Measurements from ENCODE around the gene INPP4B. TPM values are rescaled to one million over a fixed set of nuclear protein-coding genes. Genes with fewer than 3 reads are reported as not detected.

INPP4B gene
- total RNA-seq, 1 experiment from 2014 or later: 14.3 TPM

- no peak overlapping the region for H3K9ac ChIP-seq (ENCODE audit: low read length)
- RAD21 ChIA-PET (ENCODE audit: low non-redundant PET in 1 of 2, low total read pairs in 2 of 2, uncharacterized antibody in 2 of 2, unreplicated experiment in 2 of 2): no interaction called here
- no TSS peak for BruUV-seq (replicated peaks)
Measured at GRCh38 chr4:142351958-142352357, 494.1 kb downstream of the INPP4B start.

More at GRCh38 chr4:142351958-142352357, 494.1 kb downstream of the INPP4B start:
- no peaks in the 10 kb centered on the region for H3K9me2 ChIP-seq (ENCODE audit: insufficient read depth)
- H3K4me2 ChIP-seq (ENCODE audit: low read length): no peak overlapping the region
- H2AFZ ChIP-seq (ENCODE audit: low read depth, low read length, poor library complexity, severe bottlenecking): no peak overlapping the region
- no peaks in the 10 kb centered on the region for H3K36me3 ChIP-seq (ENCODE audit: control insufficient read depth in 1 of 2, insufficient read depth in 2 of 2, low read length in 2 of 2)
- ATAC-seq (no peak), DNase-seq (ENCODE audit: low read depth, low spot score) (no peak)
- intact Hi-C loops (cut with micrococcal nuclease): loop anchor here (2.0 to 5.0 kb wide), 4 partner anchors 53 to 495 kb away; partner anchors contain the start of gene INPP4B
- TF ChIP-seq ZNF274 (IDR thresholded peaks at IDR 0.05; ENCODE audit: low read depth, low read length) (no peak), CEBPB (IDR thresholded peaks at IDR 0.05; ENCODE audit: low read depth) (no peak), ZFX (IDR thresholded peaks at IDR 0.05) (no peak), YY1 (IDR thresholded peaks at IDR 0.05; ENCODE audit: extremely low read depth, insufficient replicate concordance, low read depth, low read length) (no peak), MAX (IDR thresholded peaks at IDR 0.05) (no peak), CBX3 (IDR thresholded peaks at IDR 0.05; ENCODE audit: low read depth) (no peak), EZH2phosphoT487 (IDR thresholded peaks at IDR 0.05; ENCODE audit: borderline replicate concordance) (no peak), FOSL1 (IDR thresholded peaks at IDR 0.05; ENCODE audit: low read depth) (no peak), EGR1 (IDR thresholded peaks at IDR 0.05; ENCODE audit: low read depth) (no peak), RAD21 (IDR thresholded peaks at IDR 0.05; ENCODE audit: low read depth) (no peak), POLR2A (IDR thresholded peaks at IDR 0.05; ENCODE audit: borderline replicate concordance, extremely low read depth, insufficient read depth, insufficient read length) (no peak), SIN3A (IDR thresholded peaks at IDR 0.05; ENCODE audit: low read depth) (no peak)
- TF ChIP-seq, protein P1, sequence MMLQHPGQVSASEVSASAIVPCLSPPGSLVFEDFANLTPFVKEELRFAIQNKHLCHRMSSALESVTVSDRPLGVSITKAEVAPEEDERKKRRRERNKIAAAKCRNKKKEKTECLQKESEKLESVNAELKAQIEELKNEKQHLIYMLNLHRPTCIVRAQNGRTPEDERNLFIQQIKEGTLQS (IDR thresholded peaks at IDR 0.05): no peak
- TF ChIP-seq, protein P2, sequence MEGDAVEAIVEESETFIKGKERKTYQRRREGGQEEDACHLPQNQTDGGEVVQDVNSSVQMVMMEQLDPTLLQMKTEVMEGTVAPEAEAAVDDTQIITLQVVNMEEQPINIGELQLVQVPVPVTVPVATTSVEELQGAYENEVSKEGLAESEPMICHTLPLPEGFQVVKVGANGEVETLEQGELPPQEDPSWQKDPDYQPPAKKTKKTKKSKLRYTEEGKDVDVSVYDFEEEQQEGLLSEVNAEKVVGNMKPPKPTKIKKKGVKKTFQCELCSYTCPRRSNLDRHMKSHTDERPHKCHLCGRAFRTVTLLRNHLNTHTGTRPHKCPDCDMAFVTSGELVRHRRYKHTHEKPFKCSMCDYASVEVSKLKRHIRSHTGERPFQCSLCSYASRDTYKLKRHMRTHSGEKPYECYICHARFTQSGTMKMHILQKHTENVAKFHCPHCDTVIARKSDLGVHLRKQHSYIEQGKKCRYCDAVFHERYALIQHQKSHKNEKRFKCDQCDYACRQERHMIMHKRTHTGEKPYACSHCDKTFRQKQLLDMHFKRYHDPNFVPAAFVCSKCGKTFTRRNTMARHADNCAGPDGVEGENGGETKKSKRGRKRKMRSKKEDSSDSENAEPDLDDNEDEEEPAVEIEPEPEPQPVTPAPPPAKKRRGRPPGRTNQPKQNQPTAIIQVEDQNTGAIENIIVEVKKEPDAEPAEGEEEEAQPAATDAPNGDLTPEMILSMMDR (IDR thresholded peaks at IDR 0.05 in 2 of 3, conservative IDR thresholded peaks at IDR 0.05 in 1 of 3; ENCODE audit: borderline replicate concordance in 1 of 3, insufficient read depth in 1 of 3, low read depth in 2 of 3, low read length in 2 of 3): no peak
- H3K27me3 ChIP-seq (ENCODE audit: insufficient read depth, low read length): no peaks in the 10 kb centered on the region
- POLR2A ChIA-PET: no interaction called here
- peaks cover 34 to 36% of the 10 kb centered on the region in 2 experiments for H3K4me1 ChIP-seq (ENCODE audit: control insufficient read depth in 1 of 2, insufficient read depth in 2 of 2, low read length in 2 of 2)
- H3K4me3 ChIP-seq (replicated peaks in 1 of 2; ENCODE audit: low read depth in 1 of 2, low read length in 2 of 2): no peak overlapping the region
- no peak overlapping the region for H3K27ac ChIP-seq (ENCODE audit: low read depth, low read length)
- no peaks in the 10 kb centered on the region for H4K20me1 ChIP-seq (ENCODE audit: insufficient read depth)
- H3K9me3 ChIP-seq (ENCODE audit: control insufficient read depth in 1 of 2, insufficient read depth in 1 of 2, low read depth in 1 of 2, low read length in 2 of 2): no peaks in the 10 kb centered on the region
- no peaks in the 10 kb centered on the region for H3K79me2 ChIP-seq (ENCODE audit: insufficient read depth, low read length)
- CTCF ChIA-PET: interaction anchor here (0.8 to 1.1 kb wide), 2 partner anchors 370 to 487 kb away, joined by 3 read pairs; no protein-coding TSS in a partner anchor
